Gastroesophageal sphincter (tissue), 3 donors: ENCODE results near the gene GALNT9.

Source experiments
- EP300 ChIP-seq: sonication (generic); formaldehyde crosslinking; IDR thresholded peaks from one replicate; pipeline ENCODE4 v1.6.1; 2017; ENCODE audit warnings: antibody characterized with exemption, mild to moderate bottlenecking
- POLR2A ChIP-seq, 2 donors: fragments of 450-650 bp; IDR thresholded peaks; one replicate each; pipeline ENCODE4 v1.6.1; 2017; ENCODE audit warnings: antibody characterized with exemption in 2 of 2, mild to moderate bottlenecking in 2 of 2, moderate library complexity in 1 of 2
- TF ChIP-seq, protein P1 (sequence below), 4 experiments: fragments of 200-600 bp in 2 of 4; fragments of 450-650 bp in 2 of 4; sonication (generic) in 1 of 4; IDR thresholded peaks; one replicate each; pipeline ENCODE4 v1.5.1; 2017 to 2019; ENCODE audit warnings: antibody characterized with exemption in 4 of 4, mild to moderate bottlenecking in 2 of 4, moderate library complexity in 2 of 4

DNA sequence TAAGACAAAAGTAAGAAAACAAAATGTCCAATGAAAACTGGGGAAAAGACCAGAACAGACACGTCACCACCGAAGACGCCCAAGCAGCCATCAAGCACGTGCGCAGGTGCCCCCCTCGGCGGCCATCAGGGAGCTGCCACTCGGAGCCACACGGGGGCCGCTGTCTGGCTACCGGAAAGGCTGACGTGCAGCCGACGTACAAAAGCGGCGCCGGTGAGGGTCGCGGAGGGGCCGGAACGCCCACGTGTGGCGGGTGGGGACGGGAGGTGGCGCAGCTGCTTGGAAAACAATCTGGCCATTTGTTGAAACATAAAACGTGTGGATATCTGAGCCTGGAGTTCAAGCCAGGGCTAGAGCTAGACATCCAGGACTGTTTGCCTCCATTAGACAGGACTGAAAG, 60.7 kb downstream of the GALNT9 start:
- TF ChIP-seq, protein P1, sequence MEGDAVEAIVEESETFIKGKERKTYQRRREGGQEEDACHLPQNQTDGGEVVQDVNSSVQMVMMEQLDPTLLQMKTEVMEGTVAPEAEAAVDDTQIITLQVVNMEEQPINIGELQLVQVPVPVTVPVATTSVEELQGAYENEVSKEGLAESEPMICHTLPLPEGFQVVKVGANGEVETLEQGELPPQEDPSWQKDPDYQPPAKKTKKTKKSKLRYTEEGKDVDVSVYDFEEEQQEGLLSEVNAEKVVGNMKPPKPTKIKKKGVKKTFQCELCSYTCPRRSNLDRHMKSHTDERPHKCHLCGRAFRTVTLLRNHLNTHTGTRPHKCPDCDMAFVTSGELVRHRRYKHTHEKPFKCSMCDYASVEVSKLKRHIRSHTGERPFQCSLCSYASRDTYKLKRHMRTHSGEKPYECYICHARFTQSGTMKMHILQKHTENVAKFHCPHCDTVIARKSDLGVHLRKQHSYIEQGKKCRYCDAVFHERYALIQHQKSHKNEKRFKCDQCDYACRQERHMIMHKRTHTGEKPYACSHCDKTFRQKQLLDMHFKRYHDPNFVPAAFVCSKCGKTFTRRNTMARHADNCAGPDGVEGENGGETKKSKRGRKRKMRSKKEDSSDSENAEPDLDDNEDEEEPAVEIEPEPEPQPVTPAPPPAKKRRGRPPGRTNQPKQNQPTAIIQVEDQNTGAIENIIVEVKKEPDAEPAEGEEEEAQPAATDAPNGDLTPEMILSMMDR (IDR thresholded peaks at IDR 0.05) = no peak
- TF ChIP-seq POLR2A (IDR thresholded peaks at IDR 0.05) (no peak), EP300 (no peak)
